CD4-positive, alpha-beta T cell treated with Interleukin-4 for 4 hours (primary cell): ENCODE data around the gene PCGF3.
A peak's percentile ranks its signal among the peaks of the same experiment; 100 is the strongest.
"Not testable (repeated sequence)": the region's sequence is repeated elsewhere in the genome, so short reads cannot be mapped to it uniquely, and the experiment has no call there.

Source experiments
- DNase-seq: peaks from one replicate; pipeline ENCODE4 v3.0.0-alpha.2; 2020

The PCGF3 gene

GRCh38 chr4:742742-743311 is 37.2 kb downstream of the PCGF3 start:
- DNase-seq: peak; percentile 63

GRCh38 chr4:743463-744211 is 38.0 kb downstream of the PCGF3 start:
- DNase-seq: no peak

GRCh38 chr4:744212-744841 is 38.7 kb downstream of the PCGF3 start:
- no peak for DNase-seq

GRCh38 chr4:747546-748170 is 42.0 kb downstream of the PCGF3 start:
- no peak for DNase-seq

- no peak for DNase-seq
Measured at GRCh38 chr4:748461-748860, 42.8 kb downstream of the PCGF3 start.

GRCh38 chr4:749698-750666 is 44.4 kb downstream of the PCGF3 start:
- DNase-seq: no peak

- DNase-seq: no peak
Measured at GRCh38 chr4:751676-752075, 46.0 kb downstream of the PCGF3 start.

- DNase-seq: no peak
Measured at GRCh38 chr4:752196-752861, 46.7 kb downstream of the PCGF3 start.

- not testable (repeated sequence) for DNase-seq
Measured at GRCh38 chr4:753186-753585, 47.6 kb downstream of the PCGF3 start.

- no peak for DNase-seq
Measured at GRCh38 chr4:754221-755120, 48.8 kb downstream of the PCGF3 start.

- DNase-seq: no peak
Measured at GRCh38 chr4:757111-757510, 51.5 kb downstream of the PCGF3 start.

GRCh38 chr4:759810-760209 is 54.2 kb downstream of the PCGF3 start:
- not testable (repeated sequence) for DNase-seq

GRCh38 chr4:760616-761015 is 55.0 kb downstream of the PCGF3 start:
- no peak for DNase-seq

GRCh38 chr4:761086-761485 is 55.5 kb downstream of the PCGF3 start:
- no peak for DNase-seq

GRCh38 chr4:761739-762138 is 56.1 kb downstream of the PCGF3 start:
- no peak for DNase-seq

GRCh38 chr4:762211-763190 is 56.9 kb downstream of the PCGF3 start:
- DNase-seq: no peak

GRCh38 chr4:763191-763810 is 57.7 kb downstream of the PCGF3 start:
- DNase-seq: no peak

- peak; percentile 17 for DNase-seq
Measured at GRCh38 chr4:763922-764321, 58.3 kb downstream of the PCGF3 start.
